Caco-2 (cell line): ENCODE data around the gene RRAS. TPM values are rescaled to one million over a fixed set of nuclear protein-coding genes. Genes with fewer than 3 reads are reported as not detected.

Experiments used
- BruUV-seq: library from RNA; stranded (reverse); fragments of 400-500 nt; replicated peaks from 2 replicates; lab custom pipeline; 2021; lab: Mats Ljungman, UMichigan
- CTCF ChIA-PET: fragments of 300-600 bp; sonication (Branson Sonifier 250); formaldehyde crosslinking; loops from one replicate; lab custom pipeline; 2022; ENCODE audit warnings: antibody characterized with exemption; lab: Charles Lee
- POLR2A ChIA-PET: fragments of 300-600 bp; sonication (Branson Sonifier 250); formaldehyde crosslinking; loops from one replicate; lab custom pipeline; 2022; ENCODE audit warnings: antibody characterized with exemption; lab: Charles Lee
- DNase-seq, 2 experiments: peaks; one replicate each; pipeline versions ENCODE4 v3.0.0 to v3.0.0-alpha.2; 2020 to 2022
- H3K27me3 ChIP-seq: replicated peaks from 2 replicates; pipeline ENCODE4 v1.6.0; 2011; ENCODE audit warnings: low read length; ENCODE audit not compliant: control insufficient read depth, insufficient read depth
- H3K36me3 ChIP-seq: 2 replicates; pipeline ENCODE4 v1.5.1; 2011; ENCODE audit warnings: low read length; ENCODE audit not compliant: control insufficient read depth, insufficient read depth
- H3K4me1 ChIP-seq: fragments of 250-450 bp; sonication (Bioruptor Pico); 2 replicates; pipeline ENCODE4 v1.5.1; 2020; ENCODE audit warnings: mild to moderate bottlenecking
- H3K4me3 ChIP-seq: 2 replicates; pipeline ENCODE4 v1.5.1; 2011; ENCODE audit warnings: low read depth, mild to moderate bottlenecking, control low read depth, low read length
- H3K9me3 ChIP-seq: fragments of 250-450 bp; sonication (Bioruptor Pico); 2 replicates; pipeline ENCODE4 v1.5.1; 2020; ENCODE audit warnings: mild to moderate bottlenecking, moderate library complexity
- H3K27ac Mint-ChIP-seq: one replicate; pipeline ENCODE4 v1.8.0; 2022; ENCODE audit warnings: mixed read lengths; ENCODE audit not compliant: unreplicated experiment
- H3K27me3 Mint-ChIP-seq: one replicate; pipeline ENCODE4 v1.8.0; 2022; ENCODE audit warnings: mixed read lengths; ENCODE audit not compliant: insufficient read depth, unreplicated experiment
- H3K36me3 Mint-ChIP-seq: one replicate; pipeline ENCODE4 v1.8.0; 2022; ENCODE audit warnings: mild to moderate bottlenecking, mixed read lengths; ENCODE audit not compliant: insufficient read depth, unreplicated experiment
- H3K4me1 Mint-ChIP-seq: one replicate; pipeline ENCODE4 v1.8.0; 2022; ENCODE audit warnings: low read depth, mixed read lengths; ENCODE audit not compliant: unreplicated experiment
- H3K4me3 Mint-ChIP-seq: one replicate; pipeline ENCODE4 v1.8.0; 2022; ENCODE audit warnings: mild to moderate bottlenecking, moderate library complexity, mixed read lengths; ENCODE audit not compliant: unreplicated experiment
- H3K9me3 Mint-ChIP-seq: one replicate; pipeline ENCODE4 v1.8.0; 2022; ENCODE audit warnings: mixed read lengths; ENCODE audit not compliant: unreplicated experiment
- intact Hi-C: fragments of 100-400 bp; cut with micrococcal nuclease; formaldehyde crosslinking; loops from one replicate; pipeline ENCODE4 v1.10.0; 2022; ENCODE audit not compliant: unreplicated experiment
- total RNA-seq: library from RNA; stranded (reverse); gene quantifications from 2 replicates; pipeline ENCODE4 v1.2.3, GENCODE V29; 2022
- TF ChIP-seq, protein P1 (sequence below), 2 experiments: fragments of 200-600 bp in 1 of 2; IDR thresholded peaks; 1 replicate in 1 of 2; 2 replicates in 1 of 2; pipeline versions ENCODE4 v1.5.1 to v1.8.0; 2011 to 2022; ENCODE audit warnings: antibody characterized with exemption in 1 of 2, control low read depth in 1 of 2, inconsistent platforms in 1 of 2, low read depth in 1 of 2, low read length in 1 of 2, mild to moderate bottlenecking in 1 of 2, moderate library complexity in 1 of 2; ENCODE audit not compliant: insufficient read depth in 1 of 2, severe bottlenecking in 1 of 2, unreplicated experiment in 1 of 2

Gene RRAS
- total RNA-seq, 1 experiment from 2014 or later = 10.6 TPM

GRCh38 chr19:49677231-49677900 is 37.4 kb upstream of the RRAS start, which contains the start of gene PRMT1:
TSS of gene PRMT1 (plus strand) at chr19:49677271. CDS start at chr19:49677281, 10 bp downstream.
- Mint-ChIP-seq H3K27ac (peak within 1 kb of the TSS; percentile 99), H3K4me1 (peaks cover 12% of the 10 kb centered on the region), H3K27me3 (no peaks in the 10 kb centered on the region), H3K4me3 (peak within 1 kb of the TSS; percentile 78), H3K36me3 (peaks cover 65% of the 10 kb centered on the region), H3K9me3 (no peaks in the 10 kb centered on the region)
- intact Hi-C loops = loop anchor here (5.0 kb wide), 2 partner anchors 90 to 190 kb away; partner anchors contain the start of genes AP2A1 and PNKP
- H3K9me3 ChIP-seq = no peaks in the 10 kb centered on the region
- ChIA-PET POLR2A (interaction anchor here (0.6 to 2.9 kb wide), 9 partner anchors 12 to 1171 kb away, joined by 3 to 50 read pairs (median 6); partner anchors contain the start of genes BCL2L12, IRF3, NOSIP and PIH1D1), CTCF (interaction anchor here (0.6 to 1.9 kb wide), 3 partner anchors 89 to 116 kb away, joined by 3 to 8 read pairs (median 3); partner anchors contain the start of genes AP2A1 and PRRG2)
- H3K36me3 ChIP-seq = peaks cover 2% of the 10 kb centered on the region; the same call in 1 of the 2 replicates
- no peaks in the 10 kb centered on the region for H3K27me3 ChIP-seq
- DNase-seq = peak in 1 of 2 experiments; percentile 70
- TF ChIP-seq, protein P1, sequence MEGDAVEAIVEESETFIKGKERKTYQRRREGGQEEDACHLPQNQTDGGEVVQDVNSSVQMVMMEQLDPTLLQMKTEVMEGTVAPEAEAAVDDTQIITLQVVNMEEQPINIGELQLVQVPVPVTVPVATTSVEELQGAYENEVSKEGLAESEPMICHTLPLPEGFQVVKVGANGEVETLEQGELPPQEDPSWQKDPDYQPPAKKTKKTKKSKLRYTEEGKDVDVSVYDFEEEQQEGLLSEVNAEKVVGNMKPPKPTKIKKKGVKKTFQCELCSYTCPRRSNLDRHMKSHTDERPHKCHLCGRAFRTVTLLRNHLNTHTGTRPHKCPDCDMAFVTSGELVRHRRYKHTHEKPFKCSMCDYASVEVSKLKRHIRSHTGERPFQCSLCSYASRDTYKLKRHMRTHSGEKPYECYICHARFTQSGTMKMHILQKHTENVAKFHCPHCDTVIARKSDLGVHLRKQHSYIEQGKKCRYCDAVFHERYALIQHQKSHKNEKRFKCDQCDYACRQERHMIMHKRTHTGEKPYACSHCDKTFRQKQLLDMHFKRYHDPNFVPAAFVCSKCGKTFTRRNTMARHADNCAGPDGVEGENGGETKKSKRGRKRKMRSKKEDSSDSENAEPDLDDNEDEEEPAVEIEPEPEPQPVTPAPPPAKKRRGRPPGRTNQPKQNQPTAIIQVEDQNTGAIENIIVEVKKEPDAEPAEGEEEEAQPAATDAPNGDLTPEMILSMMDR (IDR thresholded peaks at IDR 0.05; ENCODE audit: insufficient read depth in 1 of 2, low read depth in 1 of 2, low read length in 1 of 2, severe bottlenecking in 1 of 2, unreplicated experiment in 1 of 2) = no peak
- peaks cover 15% of the 10 kb centered on the region for H3K4me1 ChIP-seq
- H3K4me3 ChIP-seq = peak within 1 kb of the TSS; percentile 100
- no TSS peak for BruUV-seq

GRCh38 chr19:49676784-49677230 is 36.9 kb upstream of the RRAS start:
- peak overlapping the region; percentile 99 for H3K27ac Mint-ChIP-seq
- H3K36me3 Mint-ChIP-seq = peaks cover 65% of the 10 kb centered on the region
- peaks cover 21% of the 10 kb centered on the region for H3K4me1 ChIP-seq
- peak; percentile 100 for DNase-seq
- ChIA-PET POLR2A (interaction anchor here (0.6 to 2.9 kb wide), 13 partner anchors 9 to 1171 kb away, joined by 3 to 50 read pairs (median 5); partner anchors contain the start of genes AP2A1, BCL2L12, IRF3 and NOSIP), CTCF (interaction anchor here (0.5 to 1.9 kb wide), 11 partner anchors 12 to 213 kb away, joined by 3 to 14 read pairs (median 7); partner anchors contain the start of genes AP2A1, PRRG2, RRAS and SCAF1)
- H3K27me3 Mint-ChIP-seq = no peaks in the 10 kb centered on the region
- no peaks in the 10 kb centered on the region; the same call in 1 of the 2 replicates for H3K36me3 ChIP-seq
- intact Hi-C loops = loop anchor here (1.0 to 5.0 kb wide), 5 partner anchors 12 to 190 kb away; partner anchors contain the start of genes AP2A1, BCL2L12, IRF3 and PNKP
- peak overlapping the region; percentile 100 for H3K4me3 ChIP-seq
- TF ChIP-seq, protein P1 (IDR thresholded peaks at IDR 0.05; ENCODE audit: insufficient read depth in 1 of 2, low read depth in 1 of 2, low read length in 1 of 2, severe bottlenecking in 1 of 2, unreplicated experiment in 1 of 2) = no peak
- BruUV-seq = no TSS peak
- no peaks in the 10 kb centered on the region for H3K9me3 ChIP-seq
- H3K27me3 ChIP-seq = no peaks in the 10 kb centered on the region
- peak overlapping the region; percentile 78 for H3K4me3 Mint-ChIP-seq
- H3K9me3 Mint-ChIP-seq = no peaks in the 10 kb centered on the region
- peaks cover 18% of the 10 kb centered on the region for H3K4me1 Mint-ChIP-seq
